Spleen (tissue), 11 donors: ENCODE data around the gene ABCA7. TPM values are rescaled to one million over a fixed set of nuclear protein-coding genes. Genes with fewer than 3 reads are reported as not detected.

Experiments
- DNase-seq: peaks from one replicate; pipeline ENCODE4 v3.0.0-alpha.2; 2020
- H3K27ac ChIP-seq, 8 donors: fragments of 200-600 bp; sonication (generic) in 7 of 8; 1 replicate in 4 of 8; 2 replicates in 4 of 8; pipeline versions ENCODE4 v1.5.0 to v1.8.0; 2016 to 2021; ENCODE audit warnings: inconsistent platforms in 4 of 8, mild to moderate bottlenecking in 4 of 8, moderate library complexity in 1 of 8
- H3K27me3 ChIP-seq, 7 donors: fragments of 200-600 bp; sonication (generic) in 6 of 7; replicated peaks in 1 of 7; 1 replicate in 4 of 7; 2 replicates in 3 of 7; pipeline versions ENCODE4 v1.5.0 to v1.8.0; 2016 to 2021; ENCODE audit warnings: inconsistent platforms in 3 of 7, mild to moderate bottlenecking in 1 of 7
- H3K36me3 ChIP-seq, 6 donors: fragments of 200-600 bp; sonication (generic) in 5 of 6; 1 replicate in 4 of 6; 2 replicates in 2 of 6; pipeline versions ENCODE4 v1.5.0 to v1.8.0; 2016 to 2021; ENCODE audit warnings: inconsistent platforms in 2 of 6
- H3K4me1 ChIP-seq, 6 donors: fragments of 200-600 bp; sonication (generic) in 5 of 6; 1 replicate in 3 of 6; 2 replicates in 3 of 6; pipeline versions ENCODE4 v1.5.0 to v1.8.0; 2016 to 2021; ENCODE audit warnings: inconsistent platforms in 3 of 6
- H3K4me3 ChIP-seq, 8 donors: fragments of 200-600 bp; sonication (generic) in 7 of 8; 1 replicate in 4 of 8; 2 replicates in 4 of 8; pipeline versions ENCODE4 v1.5.0 to v1.8.0; 2016 to 2021; ENCODE audit warnings: inconsistent platforms in 4 of 8, mild to moderate bottlenecking in 4 of 8, moderate library complexity in 2 of 8
- H3K9me3 ChIP-seq, 8 donors: fragments of 200-600 bp; sonication (generic) in 7 of 8; 1 replicate in 4 of 8; 2 replicates in 4 of 8; pipeline versions ENCODE4 v1.5.0 to v1.8.0; 2016 to 2021; ENCODE audit warnings: inconsistent platforms in 4 of 8
- POLR2A ChIP-seq, 3 donors: fragments of 450-650 bp; IDR thresholded peaks; one replicate each; pipeline ENCODE4 v1.5.1; 2017; ENCODE audit warnings: antibody characterized with exemption in 3 of 3, mild to moderate bottlenecking in 1 of 3
- POLR2AphosphoS5 ChIP-seq, 3 donors: sonication (generic); formaldehyde crosslinking; IDR thresholded peaks; one replicate each; pipeline ENCODE4 v1.5.1; 2017; ENCODE audit warnings: antibody characterized with exemption in 3 of 3
- WGBS, 5 donors: extraction: QIAGEN DNeasy Blood & Tissue Kit in 3 of 5; methylation state at CpG; one replicate each; pipeline versions ENCODE4 v1.1.5 to v1.1.7; 2013 to 2018; 5-methylcytosine and 5-hydroxymethylcytosine counted together
- intact Hi-C: fragments of 100-400 bp; cut with DNase I; formaldehyde crosslinking; loops from one replicate; pipeline ENCODE4 v1.15.0; 2023; ENCODE audit warnings: low total_unique reads
- polyA plus RNA-seq, 3 donors: library from polyadenylated mRNA; stranded (reverse); fragments of 200-250 nt; gene quantifications; one replicate each; pipeline ENCODE4 v1.2.1, GENCODE V29; 2013
- total RNA-seq, 7 donors: library from RNA; depleted of rRNA in 3 of 7; stranded (reverse); fragments of >200 nt in 3 of 7; fragmentation: NEBNext Ultra II Directional in 4 of 7; extraction: Animal tissue kit (Norgen Biotek cat#: 25700) in 4 of 7; gene quantifications; one replicate each; pipeline versions ENCODE4 v1.1.0 to v1.2.1, GENCODE V29; 2016 to 2021
- TF ChIP-seq, protein P1 (sequence below), 11 experiments: fragments of 200-600 bp in 7 of 11; fragments of 450-650 bp in 4 of 11; sonication (generic) in 4 of 11; IDR thresholded peaks in 8 of 11; conservative IDR thresholded peaks in 3 of 11; 1 replicate in 7 of 11; 2 replicates in 4 of 11; pipeline versions ENCODE4 v1.4.0 to v1.8.0; 2016 to 2021; ENCODE audit warnings: antibody characterized with exemption in 11 of 11, inconsistent platforms in 4 of 11, mild to moderate bottlenecking in 1 of 11
- donor health status: healthy with polysubstance abuse.
- donor health status: DM: no; HTN: no; CAD: no; lungs with moderate emphysema.
- donor health status: DM: no; HTN: no; CAD: no.
- donor health status: Bipolar disorder and iron deficiency.
- donor health status: healthy.
- donor health status: DM: no; HTN: no; CAD: no.
- donor health status: DM: yes; HTN: yes; CAD: no.

ABCA7 gene
- total and polyA plus RNA-seq, 10 donors = 64.6 to 197 (median 102) TPM

DNA sequence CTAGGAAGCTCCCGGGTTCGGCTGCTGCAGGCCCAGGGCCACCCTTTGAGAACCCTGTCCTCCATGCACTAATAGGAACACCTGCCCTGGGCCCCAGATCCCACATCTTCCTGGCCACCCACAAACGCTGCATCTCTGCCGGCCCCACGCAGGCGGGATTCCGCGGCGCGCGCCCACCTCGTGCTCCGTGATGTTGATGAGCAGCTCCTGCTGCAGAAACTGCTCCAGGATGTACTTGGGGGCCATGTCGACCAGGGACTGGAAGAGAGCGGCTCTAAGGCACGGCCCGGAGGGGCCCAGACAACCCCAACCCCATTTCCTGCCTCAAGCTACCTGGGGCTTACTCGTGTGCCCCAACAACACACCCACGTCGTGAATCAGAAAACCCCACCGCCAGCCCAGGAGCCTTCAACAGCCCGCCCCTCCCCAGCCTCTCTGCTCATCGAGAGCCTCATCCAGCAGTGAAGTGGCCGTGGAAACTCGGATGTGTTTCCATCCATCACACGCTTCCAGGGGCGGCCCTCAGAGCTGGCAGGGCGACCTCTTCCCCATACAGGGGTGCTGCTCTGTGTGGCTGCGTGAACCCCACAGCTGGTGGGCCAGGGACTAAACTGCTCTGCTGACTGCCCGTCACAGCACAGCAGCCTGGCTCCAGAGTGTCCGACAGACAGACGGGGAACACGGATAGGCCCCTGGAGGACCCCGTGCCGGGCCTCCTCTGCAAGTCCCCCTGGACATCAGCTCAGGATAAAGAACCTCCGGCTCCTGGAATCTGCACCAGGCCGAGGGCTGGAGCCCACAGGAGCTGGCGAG is 51.0 kb downstream of the ABCA7 start:
- peaks cover 34 to 98% (median 70%) of the 10 kb centered on the region in 6 donors for H3K4me1 ChIP-seq
- peak overlapping the region in 2 of 8 donors; percentile 16 to 21 for H3K27ac ChIP-seq
- H3K36me3 ChIP-seq = peaks cover 4 to 80% (median 61%) of the 10 kb centered on the region in 6 donors
- no peak for DNase-seq
- no peaks in the 10 kb centered on the region for H3K9me3 ChIP-seq
- WGBS, 5 donors = 87 to 92% (median 91%) methylated on average over 21 to 38 of the region's 38 CpGs
- TF ChIP-seq POLR2A (IDR thresholded peaks at IDR 0.05) = no peak
- TF ChIP-seq, protein P1, sequence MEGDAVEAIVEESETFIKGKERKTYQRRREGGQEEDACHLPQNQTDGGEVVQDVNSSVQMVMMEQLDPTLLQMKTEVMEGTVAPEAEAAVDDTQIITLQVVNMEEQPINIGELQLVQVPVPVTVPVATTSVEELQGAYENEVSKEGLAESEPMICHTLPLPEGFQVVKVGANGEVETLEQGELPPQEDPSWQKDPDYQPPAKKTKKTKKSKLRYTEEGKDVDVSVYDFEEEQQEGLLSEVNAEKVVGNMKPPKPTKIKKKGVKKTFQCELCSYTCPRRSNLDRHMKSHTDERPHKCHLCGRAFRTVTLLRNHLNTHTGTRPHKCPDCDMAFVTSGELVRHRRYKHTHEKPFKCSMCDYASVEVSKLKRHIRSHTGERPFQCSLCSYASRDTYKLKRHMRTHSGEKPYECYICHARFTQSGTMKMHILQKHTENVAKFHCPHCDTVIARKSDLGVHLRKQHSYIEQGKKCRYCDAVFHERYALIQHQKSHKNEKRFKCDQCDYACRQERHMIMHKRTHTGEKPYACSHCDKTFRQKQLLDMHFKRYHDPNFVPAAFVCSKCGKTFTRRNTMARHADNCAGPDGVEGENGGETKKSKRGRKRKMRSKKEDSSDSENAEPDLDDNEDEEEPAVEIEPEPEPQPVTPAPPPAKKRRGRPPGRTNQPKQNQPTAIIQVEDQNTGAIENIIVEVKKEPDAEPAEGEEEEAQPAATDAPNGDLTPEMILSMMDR (IDR thresholded peaks at IDR 0.05 in 8 of 11, conservative IDR thresholded peaks at IDR 0.05 in 3 of 11) = no peak
- peak; percentile 16 to 65 (median 19) for TF ChIP-seq POLR2AphosphoS5 (IDR thresholded peaks at IDR 0.05)
- intact Hi-C loops = no loop called here
- H3K4me3 ChIP-seq = no peak overlapping the region
- H3K27me3 ChIP-seq = no peaks in the 10 kb centered on the region

DNA sequence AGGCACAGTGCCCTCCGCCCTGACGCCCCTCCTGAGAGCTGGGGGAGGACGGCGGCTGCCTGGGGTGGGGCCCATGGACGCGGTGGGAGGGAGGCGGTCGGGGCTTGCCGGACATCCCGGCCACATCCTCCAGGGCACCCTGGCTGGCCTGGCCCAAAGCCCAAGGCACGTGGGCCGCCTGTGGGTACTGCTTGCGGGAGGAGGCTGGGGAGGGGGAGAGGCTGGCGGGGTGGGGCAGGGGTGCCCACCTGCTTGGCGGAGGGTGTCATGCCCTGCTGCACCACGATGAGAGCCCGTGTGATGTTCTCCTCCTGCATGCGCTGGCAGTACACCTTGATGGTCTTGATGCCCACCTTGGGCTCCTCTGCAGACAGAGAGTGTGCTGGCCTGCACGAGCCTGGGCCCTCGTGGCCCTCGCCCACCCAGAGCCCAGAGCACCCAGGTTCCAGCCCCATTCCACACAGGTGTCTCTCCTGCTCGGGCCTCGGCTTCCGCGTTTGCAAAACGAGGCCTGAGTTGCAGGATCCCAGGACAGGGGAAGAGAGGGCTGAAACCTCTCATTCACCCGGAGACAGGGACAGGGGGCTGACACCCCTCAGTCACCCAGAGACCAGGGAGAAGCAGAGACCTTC is 51.8 kb downstream of the ABCA7 start:
- no peak for DNase-seq
- Histone ChIP-seq H3K27me3 (no peaks in the 10 kb centered on the region), H3K36me3 (peaks cover 0 to 73% (median 54%) of the 10 kb centered on the region in 6 donors), H3K4me3 (no peak overlapping the region), H3K27ac (no peak overlapping the region), H3K4me1 (peaks cover 35 to 98% (median 71%) of the 10 kb centered on the region in 6 donors), H3K9me3 (no peaks in the 10 kb centered on the region)
- intact Hi-C loops = no loop called here
- WGBS, 5 donors = 83 to 92% (median 86%) methylated on average over 6 to 27 of the region's 27 CpGs
- TF ChIP-seq, protein P1 (IDR thresholded peaks at IDR 0.05 in 8 of 11, conservative IDR thresholded peaks at IDR 0.05 in 3 of 11) = no peak
- peak in 1 of 3 donors; percentile 50 for TF ChIP-seq POLR2AphosphoS5 (IDR thresholded peaks at IDR 0.05)
- TF ChIP-seq POLR2A (IDR thresholded peaks at IDR 0.05) = no peak

DNA sequence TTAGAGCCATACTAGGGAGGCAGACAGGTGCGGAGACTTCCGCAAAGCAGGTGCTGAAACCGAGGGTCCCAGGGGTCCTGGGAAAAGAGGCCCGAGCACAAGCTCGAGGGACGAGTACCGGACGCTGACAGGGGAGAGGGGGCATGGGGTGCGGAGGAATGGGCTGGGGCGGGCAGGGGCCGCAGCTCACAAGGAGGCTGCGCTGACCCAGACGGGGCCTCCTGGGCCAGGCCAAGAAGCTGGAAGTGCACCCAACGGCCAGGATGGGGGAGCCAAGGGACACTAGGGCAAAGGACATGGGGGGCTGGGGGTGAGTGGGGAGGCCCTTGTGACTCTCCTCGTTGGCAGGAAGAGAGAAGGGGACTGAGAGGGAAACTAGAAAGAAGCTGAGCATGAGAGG is 53.4 kb downstream of the ABCA7 start:
- Histone ChIP-seq H3K9me3 (no peaks in the 10 kb centered on the region), H3K4me3 (peak overlapping the region in 4 of 8 donors; percentile 84 to 99 (median 94)), H3K4me1 (peaks cover 25 to 92% (median 57%) of the 10 kb centered on the region in 6 donors), H3K36me3 (peaks cover 0 to 56% (median 43%) of the 10 kb centered on the region in 6 donors), H3K27me3 (no peaks in the 10 kb centered on the region), H3K27ac (peak overlapping the region in 2 of 8 donors; percentile 88 to 90)
- intact Hi-C loops = no loop called here
- no peak for DNase-seq
- TF ChIP-seq POLR2AphosphoS5 (IDR thresholded peaks at IDR 0.05) (no peak), POLR2A (IDR thresholded peaks at IDR 0.05) (no peak)
- TF ChIP-seq, protein P1 (IDR thresholded peaks at IDR 0.05 in 8 of 11, conservative IDR thresholded peaks at IDR 0.05 in 3 of 11) = no peak
- 88 to 89% (median 88%) methylated on average over 15 of the region's 15 CpGs for WGBS, 5 donors
